GM12878 (cell line): ENCODE data around the gene ZNF619. TPM values are rescaled to one million over a fixed set of nuclear protein-coding genes. Genes with fewer than 3 reads are reported as not detected.

ENCODE experiments used
- ATAC-seq: fragments of 200-7000 bp; cut with Tn5 transposase; 3 replicates; pipeline ENCODE4 v1.9.1; 2020; ENCODE audit warnings: mild to moderate bottlenecking, moderate library complexity
- BruUV-seq: library from RNA; stranded (reverse); fragments of 400-500 nt; replicated peaks from 2 replicates; lab custom pipeline; 2021; lab: Mats Ljungman, UMichigan
- CTCF ChIA-PET: fragments of 300-600 bp; sonication (Branson Sonifier 250); formaldehyde crosslinking; extraction: SDS; loops from one replicate; lab custom pipeline; 2021; ENCODE audit warnings: inconsistent platforms; lab: Yijun Ruan, JAX
- POLR2A ChIA-PET: fragments of 350-600 bp; formaldehyde crosslinking; extraction: SDS; loops from one replicate; lab custom pipeline; 2021; ENCODE audit warnings: inconsistent platforms; lab: Charles Lee
- RAD21 ChIA-PET: fragments of 300-600 bp; sonication (Branson Sonifier 250); formaldehyde crosslinking; loops from one replicate; lab custom pipeline; 2023; ENCODE audit warnings: antibody characterized with exemption; ENCODE audit not compliant: unreplicated experiment; lab: Charles Lee
- SMC1A ChIA-PET: fragments of 300-600 bp; sonication (Branson Sonifier 250); formaldehyde crosslinking; loops from one replicate; lab custom pipeline; 2023; ENCODE audit not compliant: unreplicated experiment, uncharacterized antibody; lab: Charles Lee
- DNase-seq: peaks from one replicate; pipeline ENCODE4 v3.0.0-alpha.2; 2011; ENCODE audit warnings: low read depth, low spot score
- FAIRE-seq: peaks from 3 replicates; lab custom pipeline; 2011; peaks lifted over from hg19 to GRCh38; lab: Jason Lieb, UNC
- H2AFZ ChIP-seq: 2 replicates; pipeline ENCODE4 v1.6.0; 2011; ENCODE audit warnings: low read depth, low read length, control low read depth; ENCODE audit not compliant: control insufficient read depth
- H3K27ac ChIP-seq: 2 replicates; pipeline ENCODE4 v1.5.1; 2011; ENCODE audit warnings: control low read depth; ENCODE audit not compliant: control insufficient read depth, insufficient read depth
- H3K27me3 ChIP-seq, 2 experiments: replicated peaks in 1 of 2; 2 replicates each; pipeline versions ENCODE4 v1.6.0 to v1.6.1; 2011; ENCODE audit warnings: low read length in 1 of 2; ENCODE audit not compliant: control insufficient read depth in 2 of 2, insufficient read depth in 2 of 2
- H3K36me3 ChIP-seq, 2 experiments: 2 replicates each; pipeline ENCODE4 v1.5.1; 2011; ENCODE audit warnings: low read length in 1 of 2; ENCODE audit not compliant: control insufficient read depth in 2 of 2, insufficient read depth in 2 of 2
- H3K4me1 ChIP-seq: 2 replicates; pipeline ENCODE4 v1.6.1; 2011; ENCODE audit warnings: mild to moderate bottlenecking, low read length, moderate library complexity, mixed read lengths; ENCODE audit not compliant: control insufficient read depth, insufficient read depth
- H3K4me2 ChIP-seq: 2 replicates; pipeline ENCODE4 v1.6.0; 2011; ENCODE audit warnings: control low read depth; ENCODE audit not compliant: control insufficient read depth, insufficient read depth
- H3K4me3 ChIP-seq: fragments of 200-600 bp; sonication (generic); 2 replicates; pipeline ENCODE4 v1.5.1; 2016
- H3K79me2 ChIP-seq: 2 replicates; pipeline ENCODE4 v1.6.0; 2011; ENCODE audit warnings: low read length; ENCODE audit not compliant: control insufficient read depth, insufficient read depth
- H3K9ac ChIP-seq: 2 replicates; pipeline ENCODE4 v1.8.0; 2011; ENCODE audit warnings: low read length, control low read depth, mixed read lengths; ENCODE audit not compliant: control insufficient read depth, insufficient read depth
- H3K9me3 ChIP-seq: replicated peaks from 3 replicates; pipeline ENCODE4 v1.5.1; 2011; ENCODE audit warnings: mild to moderate bottlenecking, low read length; ENCODE audit not compliant: control insufficient read depth, insufficient read depth
- H4K20me1 ChIP-seq: 2 replicates; pipeline ENCODE4 v1.6.0; 2011; ENCODE audit not compliant: control insufficient read depth, insufficient read depth
- BMI1 ChIP-seq: fragments of 450-650 bp; IDR thresholded peaks from 2 replicates; pipeline ENCODE4 v1.6.1; 2016; ENCODE audit warnings: mild to moderate bottlenecking, moderate library complexity, borderline replicate concordance
- CUX1 ChIP-seq: IDR thresholded peaks from 2 replicates; pipeline ENCODE4 v1.6.1; 2012; ENCODE audit warnings: improper control_type of control experiment, low read depth, low read length; ENCODE audit not compliant: insufficient replicate concordance
- FOXK2 ChIP-seq: fragments of 450-650 bp; IDR thresholded peaks from 2 replicates; pipeline ENCODE4 v1.6.1; 2017; ENCODE audit warnings: mild to moderate bottlenecking, moderate library complexity
- HDAC6 ChIP-seq: fragments of 200-600 bp; sonication (generic); IDR thresholded peaks from one replicate; pipeline ENCODE4 v1.8.0; 2017; ENCODE audit warnings: antibody characterized with exemption; ENCODE audit not compliant: unreplicated experiment
- KDM1A ChIP-seq: fragments of 200-600 bp; sonication (generic); IDR thresholded peaks from 2 replicates; pipeline ENCODE4 v1.6.1; 2016; ENCODE audit warnings: borderline replicate concordance
- NFIC ChIP-seq: IDR thresholded peaks from 2 replicates; pipeline ENCODE4 v1.6.1; 2012; ENCODE audit warnings: low read depth, mild to moderate bottlenecking, inconsistent platforms, low read length, moderate library complexity
- PKNOX1 ChIP-seq: fragments of 450-650 bp; IDR thresholded peaks from 2 replicates; pipeline ENCODE4 v1.6.1; 2016; ENCODE audit warnings: mild to moderate bottlenecking
- ZBTB33 ChIP-seq: fragments of 450-650 bp; IDR thresholded peaks from 2 replicates; pipeline ENCODE4 v1.6.1; 2017; ENCODE audit warnings: mild to moderate bottlenecking
- WGBS: methylation state at CpG from one replicate; pipeline ENCODE4 v1.1.6; 2016; ENCODE audit warnings: low lambda C conversion rate; ENCODE audit not compliant: insufficient replicate concordance, insufficient coverage; ENCODE audit errors: missing lambda C conversion rate; 5-methylcytosine and 5-hydroxymethylcytosine counted together
- in situ Hi-C: fragments of 300-500 bp; cut with MboI; formaldehyde crosslinking; loops from 9 replicates; pipeline ENCODE4 v1.14.3; 2018; ENCODE audit warnings: mixed read lengths
- intact Hi-C: fragments of 100-400 bp; cut with micrococcal nuclease; formaldehyde crosslinking; loops from one replicate; pipeline ENCODE4 v1.14.2; 2022; ENCODE audit not compliant: unreplicated experiment
- polyA plus RNA-seq, 11 experiments: library from polyadenylated mRNA; depleted of rRNA in 4 of 11; unstranded in 6 of 11; stranded (reverse) in 5 of 11; fragments of >200 nt; fragmentation: Nextera tagmentation in 4 of 11; fragmentation: Illumina TruSeq in 1 of 11; extraction: Ambion mirVana in 4 of 11; extraction: Trizol in 1 of 11; gene quantifications; 1 replicate in 1 of 11; 2 replicates in 10 of 11; pipeline versions ENCODE4 v1.2.1 to v1.2.3, GENCODE V29; 2011 to 2016; ENCODE audit warnings: inconsistent platforms in 2 of 11, missing spikeins in 2 of 11, low read depth in 1 of 11
- total RNA-seq, 4 experiments: library from RNA; depleted of rRNA in 3 of 4; stranded (reverse); fragments of >200 nt in 3 of 4; fragmentation: Illumina TruSeq in 1 of 4; extraction: Trizol in 1 of 4; gene quantifications; 2 replicates each; pipeline versions ENCODE4 v1.2.1 to v1.2.3, GENCODE V29; 2013 to 2021

ZNF619 gene
- total and polyA plus RNA-seq, 10 of the 15 experiments (the other 5 are each of a cell fraction or from before 2014, with no cell fraction given), result 0.42 to 7.5 (median 3.7) TPM

GRCh38 chr3:40452562-40452875 is 24.4 kb upstream of the ZNF619 start:
- POLR2A ChIA-PET, result interaction anchor here (0.7 to 2.8 kb wide), 5 partner anchors 9 to 143 kb away, joined by 3 to 9 read pairs (median 4); partner anchors contain the start of genes EIF1B and ZNF619
- in situ Hi-C loops (no loop called here), intact Hi-C loops (loop anchor here (5.0 to 10.0 kb wide), 3 partner anchors 75 to 258 kb away; no protein-coding TSS in a partner anchor)
- TSS peak; percentile 44 for BruUV-seq
- TF ChIP-seq CUX1 (no peak), BMI1 (no peak), HDAC6 (no peak), NFIC (no peak), ZBTB33 (no peak), PKNOX1 (no peak), FOXK2 (no peak), KDM1A (no peak)
- no peak for ATAC-seq
- SMC1A ChIA-PET, result interaction anchor here (1.0 to 1.5 kb wide), 3 partner anchors 66 to 144 kb away, joined by 3 to 5 read pairs (median 3); no protein-coding TSS in a partner anchor
- Histone ChIP-seq H2AFZ (peak overlapping the region; percentile 99), H3K79me2 (peaks cover 8% of the 10 kb centered on the region), H3K9ac (peak overlapping the region; percentile 78), H4K20me1 (no peaks in the 10 kb centered on the region), H3K27me3 (no peaks in the 10 kb centered on the region), H3K9me3 (no peaks in the 10 kb centered on the region), H3K4me1 (no peaks in the 10 kb centered on the region; the same call in 1 of the 2 replicates), H3K4me3 (peak overlapping the region; percentile 82), H3K27ac (peak overlapping the region; percentile 81), H3K36me3 (no peaks in the 10 kb centered on the region), H3K4me2 (peak overlapping the region; percentile 77)
- CTCF ChIA-PET, result interaction anchor here (1.1 kb wide), 1 partner anchor 126 kb away, joined by 3 read pairs; no protein-coding TSS in a partner anchor
- RAD21 ChIA-PET, result no interaction called here
- no peak for DNase-seq
- 2% methylated on average over 7 of the region's 7 CpGs for WGBS
- no peak for FAIRE-seq
